HS-5 (cell line): ENCODE measurements around the gene STXBP2.

Experiments used
- DNase-seq: peaks from one replicate; pipeline ENCODE4 v3.0.0-alpha.2; 2012; ENCODE audit warnings: low read depth

The STXBP2 gene

GRCh38 chr19:7655581-7655980, 18.7 kb downstream of the STXBP2 start:
- no peak for DNase-seq

- DNase-seq: no peak
These were observed 20.3 kb downstream of the STXBP2 start for GRCh38 chr19:7657131-7657751.

- no peak for DNase-seq
These were observed 21.3 kb downstream of the STXBP2 start for GRCh38 chr19:7658219-7658686.

- DNase-seq: no peak
These were observed 25.0 kb downstream of the STXBP2 start for GRCh38 chr19:7661744-7662538.

GRCh38 chr19:7662657-7663056, 25.7 kb downstream of the STXBP2 start:
- no peak for DNase-seq

GRCh38 chr19:7663706-7664105, 26.8 kb downstream of the STXBP2 start:
- no peak for DNase-seq

GRCh38 chr19:7665076-7665475, 28.2 kb downstream of the STXBP2 start:
- no peak for DNase-seq

- no peak for DNase-seq
These were observed 31.9 kb downstream of the STXBP2 start, which contains the start of gene RETN for GRCh38 chr19:7668842-7669241. RETN (plus strand) TSS chr19:7669049; CDS start chr19:7669327, 278 bp downstream.

GRCh38 chr19:7669641-7670040, 32.7 kb downstream of the STXBP2 start:
- no peak for DNase-seq

- no peak for DNase-seq
These were observed 33.4 kb downstream of the STXBP2 start for GRCh38 chr19:7670150-7670783.

- DNase-seq: no peak
These were observed 33.9 kb downstream of the STXBP2 start for GRCh38 chr19:7670790-7671189.

GRCh38 chr19:7672522-7672921, 35.6 kb downstream of the STXBP2 start:
- no peak for DNase-seq

GRCh38 chr19:7674010-7675005, 37.4 kb downstream of the STXBP2 start:
- no peak for DNase-seq

- no peak for DNase-seq
These were observed 39.5 kb downstream of the STXBP2 start for GRCh38 chr19:7676376-7676775.

- no peak for DNase-seq
These were observed 39.9 kb downstream of the STXBP2 start, which contains the start of gene MCEMP1 for GRCh38 chr19:7676854-7677253. MCEMP1 (plus strand) TSS chr19:7677090; CDS start chr19:7677121, 31 bp downstream.

- DNase-seq: no peak
These were observed 40.9 kb downstream of the STXBP2 start for GRCh38 chr19:7677669-7678311.

- DNase-seq: no peak
These were observed 42.3 kb downstream of the STXBP2 start for GRCh38 chr19:7678971-7679751.

- DNase-seq: no peak
These were observed 43.1 kb downstream of the STXBP2 start for GRCh38 chr19:7679771-7680605.

- no peak for DNase-seq
These were observed 43.9 kb downstream of the STXBP2 start, which contains the start of gene TRAPPC5 for GRCh38 chr19:7680606-7681339. TRAPPC5 (plus strand) TSS chr19:7680833; CDS start chr19:7682254, 1,421 bp downstream.
